Measurements from ENCODE around the gene NR2C1.
A peak's percentile ranks its signal among the peaks of the same experiment; 100 is the strongest.

The NR2C1 gene

DNA sequence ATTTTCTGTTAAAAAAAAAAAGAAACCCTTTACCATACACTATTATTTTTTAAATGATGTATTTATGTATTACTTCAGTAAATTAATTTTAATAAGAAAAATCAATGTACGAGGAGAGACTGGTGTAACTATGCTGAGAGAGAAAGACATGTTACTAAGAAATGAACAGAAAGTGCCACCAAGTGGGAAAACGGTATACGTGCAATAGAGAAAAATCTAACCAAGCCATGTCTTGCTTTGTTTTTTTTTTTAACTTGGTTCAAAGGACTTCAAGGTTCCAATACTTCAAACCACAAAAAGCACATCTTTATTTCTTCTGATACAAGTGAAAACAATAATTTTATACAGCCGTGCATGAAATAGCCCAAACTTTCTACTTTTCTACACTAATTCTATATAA is 92.8 kb downstream of the NR2C1 start:
- TF ChIP-seq, protein P1, sequence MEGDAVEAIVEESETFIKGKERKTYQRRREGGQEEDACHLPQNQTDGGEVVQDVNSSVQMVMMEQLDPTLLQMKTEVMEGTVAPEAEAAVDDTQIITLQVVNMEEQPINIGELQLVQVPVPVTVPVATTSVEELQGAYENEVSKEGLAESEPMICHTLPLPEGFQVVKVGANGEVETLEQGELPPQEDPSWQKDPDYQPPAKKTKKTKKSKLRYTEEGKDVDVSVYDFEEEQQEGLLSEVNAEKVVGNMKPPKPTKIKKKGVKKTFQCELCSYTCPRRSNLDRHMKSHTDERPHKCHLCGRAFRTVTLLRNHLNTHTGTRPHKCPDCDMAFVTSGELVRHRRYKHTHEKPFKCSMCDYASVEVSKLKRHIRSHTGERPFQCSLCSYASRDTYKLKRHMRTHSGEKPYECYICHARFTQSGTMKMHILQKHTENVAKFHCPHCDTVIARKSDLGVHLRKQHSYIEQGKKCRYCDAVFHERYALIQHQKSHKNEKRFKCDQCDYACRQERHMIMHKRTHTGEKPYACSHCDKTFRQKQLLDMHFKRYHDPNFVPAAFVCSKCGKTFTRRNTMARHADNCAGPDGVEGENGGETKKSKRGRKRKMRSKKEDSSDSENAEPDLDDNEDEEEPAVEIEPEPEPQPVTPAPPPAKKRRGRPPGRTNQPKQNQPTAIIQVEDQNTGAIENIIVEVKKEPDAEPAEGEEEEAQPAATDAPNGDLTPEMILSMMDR (IDR thresholded peaks at IDR 0.05) = peak; percentile 65

DNA sequence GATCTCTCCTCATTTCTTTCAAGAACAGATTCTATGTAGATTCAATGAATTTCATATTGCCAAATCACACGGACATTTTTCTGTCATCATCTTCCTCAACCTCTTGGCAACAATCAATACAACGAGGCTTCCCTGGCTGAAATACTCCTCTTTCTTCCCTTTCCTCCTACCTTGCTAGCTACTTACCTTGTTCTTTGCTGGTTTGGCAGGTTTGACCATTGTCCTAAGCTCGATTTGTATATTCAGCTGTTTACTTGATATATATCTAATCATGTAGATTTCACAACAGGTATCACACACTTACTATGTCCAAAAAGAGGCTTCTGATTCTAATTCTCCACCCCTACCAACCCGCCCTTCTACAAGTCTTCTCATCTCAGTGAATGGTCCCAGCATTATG is 93.5 kb downstream of the NR2C1 start:
- TF ChIP-seq, protein P1 (IDR thresholded peaks at IDR 0.05) = no peak

DNA sequence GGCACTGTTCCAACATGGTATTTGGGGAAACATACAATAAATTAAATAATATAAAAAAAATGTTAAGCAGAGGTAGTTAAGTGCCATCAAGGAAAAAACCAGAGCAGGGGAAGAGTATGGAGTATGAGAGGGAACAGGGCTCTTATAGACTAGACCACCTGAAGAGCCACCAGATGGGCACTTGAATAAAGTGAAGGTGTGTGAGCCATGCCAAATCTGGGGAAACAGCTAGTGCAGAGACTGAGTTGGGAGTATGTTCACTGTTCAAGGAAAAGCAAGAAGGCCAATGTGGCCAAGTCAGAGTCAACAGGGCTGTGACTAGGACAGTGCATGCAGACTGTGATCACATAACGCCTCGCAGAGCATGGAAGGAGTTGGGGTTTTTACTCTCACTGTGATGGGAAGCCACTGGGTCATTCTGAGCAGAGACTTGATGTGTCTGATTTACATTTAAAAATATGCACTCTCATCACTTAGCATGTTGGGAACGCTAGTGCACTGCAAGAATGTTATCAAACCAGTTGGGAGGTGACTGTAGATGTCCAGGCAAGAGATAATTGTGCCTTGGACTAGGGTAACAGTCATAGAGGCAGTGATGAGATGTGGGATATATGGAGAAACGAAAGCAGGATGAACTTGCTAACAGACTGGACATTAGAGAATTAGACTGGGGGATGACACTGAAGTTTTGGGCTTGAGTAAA is 95.5 kb downstream of the NR2C1 start:
- TF ChIP-seq, protein P1 (IDR thresholded peaks at IDR 0.05) = no peak

DNA sequence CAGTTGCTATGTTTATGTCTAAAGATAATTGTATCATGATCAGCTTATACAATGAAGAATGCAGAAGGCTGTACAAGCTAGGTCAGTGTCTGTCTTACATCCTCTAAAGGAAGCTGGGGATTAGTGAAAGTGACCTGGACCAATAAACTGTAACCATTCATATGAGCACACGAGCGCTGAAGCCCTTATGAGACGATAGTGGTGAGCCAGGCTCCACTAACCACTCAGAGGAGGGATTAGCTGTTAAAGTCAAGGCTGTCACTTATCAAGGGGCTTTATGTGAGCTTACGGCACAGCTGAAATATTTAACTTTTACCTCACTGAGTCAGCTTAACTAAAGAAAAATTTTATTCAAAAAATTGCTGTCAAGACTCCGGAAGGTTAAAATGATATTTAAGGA is 100.2 kb downstream of the NR2C1 start:
- TF ChIP-seq, protein P1 (IDR thresholded peaks at IDR 0.05) = no peak

DNA sequence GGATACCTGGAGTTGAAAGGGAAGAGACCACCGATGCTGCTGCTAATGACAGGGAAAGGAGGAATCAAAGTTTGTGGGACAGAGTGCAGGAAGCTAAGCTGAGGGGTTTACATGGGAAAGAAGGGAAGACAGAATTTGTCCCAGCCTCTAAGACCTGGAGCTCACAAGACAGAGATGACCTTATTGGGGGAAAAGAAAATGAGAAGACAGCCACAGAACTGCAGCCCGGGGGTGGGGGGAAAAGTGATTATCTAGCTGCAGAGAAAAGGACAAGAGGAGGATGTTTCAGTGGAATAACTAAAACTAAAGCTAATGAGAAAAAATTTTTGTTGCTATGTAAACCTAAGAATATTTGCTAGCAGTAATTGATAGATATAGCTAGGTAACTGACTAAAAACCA is 100.6 kb downstream of the NR2C1 start:
- TF ChIP-seq, protein P1 (IDR thresholded peaks at IDR 0.05) = no peak

DNA sequence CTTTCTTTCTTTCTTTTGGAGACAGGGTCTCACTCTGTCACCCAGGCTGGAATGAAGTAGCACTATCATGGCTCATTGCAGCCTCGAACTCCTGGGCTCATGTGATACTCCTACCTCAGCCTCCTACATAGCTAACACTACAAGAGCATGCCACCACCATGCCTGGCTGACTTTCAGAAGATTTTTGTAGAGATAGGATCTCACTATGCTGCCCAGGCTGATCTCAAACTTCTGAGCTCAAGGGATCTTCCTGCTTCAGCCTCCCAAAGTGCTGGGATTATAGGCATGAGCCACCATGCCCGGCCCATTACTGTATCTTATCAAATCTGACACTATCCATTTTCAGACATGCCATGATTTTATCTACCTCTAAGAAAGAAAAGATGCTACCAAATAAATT is 101.5 kb downstream of the NR2C1 start:
- TF ChIP-seq, protein P1 (IDR thresholded peaks at IDR 0.05) = no peak

DNA sequence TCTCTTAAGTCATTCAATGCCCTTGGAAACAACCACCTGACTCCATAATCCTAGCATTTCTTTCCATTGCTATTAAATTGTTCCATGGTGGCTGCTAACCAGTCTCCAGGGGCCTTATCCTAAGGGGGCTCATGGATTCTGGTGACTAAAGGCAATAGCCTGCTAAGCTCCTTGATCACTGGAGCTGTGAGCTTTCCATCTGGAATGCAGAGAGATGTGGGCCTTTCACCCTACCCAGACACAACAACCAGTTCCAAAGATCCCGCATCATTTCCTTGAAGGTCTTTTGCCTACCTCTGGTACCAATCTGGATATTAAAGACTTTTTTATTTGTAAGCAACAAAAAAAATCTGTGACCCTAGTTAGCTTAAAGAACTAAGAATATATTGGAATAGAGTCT is 102.9 kb downstream of the NR2C1 start:
- TF ChIP-seq, protein P1 (IDR thresholded peaks at IDR 0.05) = no peak

Data from LNCAP (cell line).